NCI-H2227 treated with DMSO at 0.1 percent for 48 hours (cell line): ENCODE measurements around the gene TMEM247.

Experiments used
- DNase-seq: peaks from one replicate; lab custom pipeline; 2025; lab: John Stamatoyannopoulos, UW

The TMEM247 gene

DNA sequence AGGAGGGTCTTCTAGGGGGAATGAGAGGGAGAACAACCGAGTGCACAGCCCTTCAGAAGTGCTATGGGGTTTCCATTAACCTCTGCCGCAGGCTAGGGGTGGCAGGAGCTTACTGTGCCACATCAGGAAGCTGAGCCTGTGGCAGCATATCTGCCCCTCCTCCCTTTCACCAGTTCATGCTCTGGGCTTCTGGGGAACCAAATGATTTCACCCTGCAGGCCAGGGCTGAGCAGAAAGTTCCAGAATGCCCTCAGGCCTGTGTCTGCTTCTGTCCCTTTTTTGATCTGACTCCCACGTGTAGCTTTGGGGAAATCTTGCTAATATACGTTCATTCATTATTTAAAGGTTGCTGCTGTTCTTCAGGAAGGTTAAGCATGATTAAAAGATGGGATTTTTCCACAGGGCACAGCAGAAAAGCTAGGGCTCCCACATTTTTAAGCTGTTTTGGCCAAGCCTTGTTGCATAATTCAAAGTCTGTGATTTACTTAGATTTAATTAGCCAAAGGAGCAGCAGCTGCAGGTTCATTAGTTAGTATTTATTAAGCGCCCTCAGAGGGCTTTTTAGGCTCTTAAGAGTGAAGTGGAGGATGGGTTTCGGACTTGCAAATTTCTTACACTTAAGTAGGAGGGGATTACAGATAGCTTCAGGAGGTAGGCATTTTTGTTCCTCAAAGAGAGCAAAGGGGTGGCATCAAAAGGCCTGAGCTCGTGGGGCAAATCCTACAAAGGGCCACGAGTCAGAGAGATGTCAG lies 10.2 kb downstream of the TMEM247 start:
- DNase-seq = no peak

DNA sequence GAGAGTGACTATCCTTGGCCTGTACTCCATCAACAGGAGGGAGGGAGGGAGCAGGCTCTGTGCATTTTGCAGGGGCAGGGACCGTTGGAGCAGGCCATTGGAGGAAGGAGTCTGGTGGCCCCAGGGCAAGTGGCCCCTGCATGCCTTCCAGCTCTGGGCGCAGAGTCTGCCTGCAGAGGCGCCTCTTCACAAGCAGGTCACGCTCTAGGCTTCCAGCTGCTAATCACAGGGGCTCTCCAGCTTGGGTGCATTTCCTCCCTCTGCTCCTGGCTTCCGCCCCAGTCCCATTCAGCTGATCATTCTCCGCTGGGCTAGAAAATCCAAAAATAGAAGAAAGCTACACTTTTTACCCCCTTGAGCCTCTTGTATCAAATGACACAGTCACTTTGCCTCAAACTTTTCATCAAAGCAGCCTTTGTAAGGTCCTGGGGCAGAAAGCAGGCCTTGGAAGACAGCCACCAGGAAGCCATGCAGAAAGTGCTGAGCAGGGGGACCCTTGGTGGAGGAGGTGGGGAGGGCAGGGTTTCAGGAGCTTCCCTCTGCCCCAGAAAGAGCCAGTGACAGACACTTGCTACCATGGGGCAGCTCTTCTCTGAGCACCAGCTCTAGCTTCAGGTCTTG lies 11.3 kb downstream of the TMEM247 start:
- DNase-seq = no peak

DNA sequence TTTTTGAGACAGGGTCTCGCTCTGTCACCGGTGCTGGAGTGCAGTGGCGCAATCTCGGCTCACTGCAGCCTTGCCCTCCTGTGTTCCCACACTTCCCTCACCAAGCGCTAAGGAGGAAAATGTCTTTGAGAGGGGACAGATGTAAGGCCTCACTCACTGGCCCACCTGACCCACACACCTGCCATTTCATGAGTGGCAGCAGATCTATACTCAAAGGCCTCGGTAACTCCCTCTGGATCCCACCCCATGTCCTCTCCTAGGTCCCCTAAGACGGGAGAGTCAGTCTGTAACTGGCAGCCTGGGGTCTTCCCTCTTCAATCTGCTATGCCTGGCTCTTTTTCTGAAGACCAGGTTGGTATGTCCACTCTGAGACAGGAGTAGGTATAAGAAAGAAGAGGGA lies 12.9 kb downstream of the TMEM247 start:
- no peak for DNase-seq

DNA sequence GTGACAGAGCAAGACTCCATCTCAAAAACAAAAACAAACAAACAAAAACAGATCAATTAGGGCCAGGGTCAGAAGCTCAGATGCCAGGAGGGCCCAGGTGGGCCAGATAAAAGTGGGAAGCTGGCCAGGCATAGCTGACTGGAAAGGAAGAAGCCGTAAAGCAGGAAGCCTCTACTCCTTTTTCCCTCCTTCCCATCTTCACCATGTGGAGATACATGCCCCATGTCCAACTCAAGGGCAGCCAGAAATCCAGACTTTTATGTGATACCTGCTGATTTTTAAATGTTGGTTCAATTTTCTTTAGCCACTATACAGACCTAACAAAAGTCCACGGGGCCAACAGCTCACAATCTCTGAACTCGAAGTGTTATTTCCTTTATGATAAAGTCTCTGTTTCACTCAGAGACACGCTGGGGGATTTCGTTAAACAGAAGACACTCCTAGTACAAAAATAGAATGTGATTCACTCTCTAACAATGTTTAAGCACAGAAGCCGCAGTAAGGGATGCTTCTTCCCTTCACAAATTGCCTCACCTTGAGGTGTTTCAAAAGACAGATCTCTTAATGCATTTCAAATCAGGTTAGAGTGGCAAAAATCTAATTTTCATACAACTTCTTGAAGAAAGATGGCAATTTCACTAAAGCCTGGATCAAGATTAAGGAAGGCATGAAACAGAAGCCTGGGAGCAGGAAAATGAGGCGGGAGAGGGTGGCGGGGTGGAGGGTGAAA lies 14.0 kb downstream of the TMEM247 start:
- DNase-seq = no peak

DNA sequence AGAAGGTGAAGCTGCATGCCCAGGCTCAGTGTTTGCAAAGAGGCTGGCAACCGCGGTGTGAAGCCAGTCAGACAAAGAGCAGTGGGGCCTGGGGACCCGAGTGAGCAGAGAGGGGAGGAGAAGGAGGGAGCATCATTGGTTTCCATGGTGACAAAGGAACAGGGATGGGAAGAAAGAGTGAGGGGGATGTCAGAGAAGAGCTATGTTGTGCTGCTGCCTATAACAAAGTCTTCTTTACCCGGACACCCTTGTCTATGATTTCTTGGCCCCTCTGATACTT lies 14.5 kb downstream of the TMEM247 start:
- peak; percentile 74 for DNase-seq

DNA sequence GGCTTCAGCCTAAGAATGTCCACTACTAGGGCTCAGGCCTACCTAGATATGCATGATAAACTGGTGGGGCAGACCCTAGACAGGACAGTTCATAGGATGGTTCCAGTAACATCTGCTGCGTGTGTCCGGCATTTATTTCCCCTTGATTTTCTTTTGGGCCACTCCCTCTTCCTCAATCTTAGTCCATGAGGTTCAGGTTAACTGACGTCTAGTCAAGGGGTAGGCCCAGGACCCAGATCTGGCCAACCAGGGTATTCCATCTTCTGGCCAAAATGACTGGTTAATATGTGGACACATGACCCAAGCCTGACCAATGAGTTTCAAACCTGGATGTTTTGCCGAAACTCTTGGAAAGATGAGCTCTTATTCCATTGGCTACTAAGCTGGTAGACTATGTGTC lies 15.2 kb downstream of the TMEM247 start:
- no peak for DNase-seq

DNA sequence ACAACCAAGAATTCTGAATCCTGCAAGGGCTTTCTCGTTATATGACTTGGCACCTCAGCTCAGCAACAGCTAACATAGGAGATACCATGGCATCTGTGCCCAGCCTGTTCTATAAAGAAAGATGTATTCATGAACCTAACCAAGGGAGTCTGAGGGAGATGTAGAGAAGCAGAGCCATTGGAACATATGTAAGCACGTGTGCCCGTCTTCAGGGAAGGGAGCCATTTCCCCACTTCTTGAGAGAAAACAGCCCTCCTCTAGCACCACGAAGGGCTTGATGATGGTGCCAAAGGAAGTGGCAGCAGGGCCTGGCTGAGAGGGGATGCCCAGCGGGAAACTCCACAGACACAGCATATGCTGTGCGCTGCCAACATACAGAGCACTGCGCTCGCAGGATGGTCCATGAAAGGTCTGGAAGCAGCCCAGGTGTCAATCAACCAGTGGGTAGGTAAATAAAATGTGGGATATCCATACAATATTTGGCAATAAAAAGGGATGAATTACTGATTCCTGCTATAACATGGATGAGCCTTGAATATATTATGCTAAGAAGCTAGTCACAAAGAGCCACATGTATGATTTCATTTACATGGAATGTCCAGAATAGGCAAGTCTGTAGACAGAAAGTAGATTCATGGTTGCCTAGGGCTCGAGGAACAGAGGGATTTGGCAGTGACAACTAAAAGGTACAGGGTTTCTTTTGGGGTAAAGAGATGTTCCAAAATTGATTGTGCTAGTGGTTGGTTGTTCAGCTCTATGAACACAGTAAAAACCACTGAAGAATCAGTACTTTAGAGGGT lies 16.1 kb downstream of the TMEM247 start:
- DNase-seq = no peak

DNA sequence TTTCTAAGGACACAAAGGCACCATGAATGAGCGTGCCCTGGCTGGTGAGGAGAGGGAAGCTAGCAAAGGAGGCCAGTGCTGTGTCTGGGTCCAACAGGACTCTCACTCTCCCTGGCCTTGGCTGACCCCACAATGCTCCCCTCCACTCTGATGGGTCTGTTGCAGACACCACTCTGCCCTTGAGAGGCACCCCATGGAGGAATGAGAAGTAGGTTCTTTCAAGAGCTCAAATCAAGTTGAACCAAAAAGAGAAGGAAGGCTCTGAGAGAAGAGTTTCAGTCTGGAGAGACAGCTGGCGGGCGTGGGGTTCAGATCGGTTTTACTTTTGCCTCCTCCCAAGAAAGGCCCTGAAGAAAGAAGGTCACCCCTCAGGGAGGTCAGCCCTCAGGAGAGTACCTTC lies 18.4 kb downstream of the TMEM247 start:
- no peak for DNase-seq

DNA sequence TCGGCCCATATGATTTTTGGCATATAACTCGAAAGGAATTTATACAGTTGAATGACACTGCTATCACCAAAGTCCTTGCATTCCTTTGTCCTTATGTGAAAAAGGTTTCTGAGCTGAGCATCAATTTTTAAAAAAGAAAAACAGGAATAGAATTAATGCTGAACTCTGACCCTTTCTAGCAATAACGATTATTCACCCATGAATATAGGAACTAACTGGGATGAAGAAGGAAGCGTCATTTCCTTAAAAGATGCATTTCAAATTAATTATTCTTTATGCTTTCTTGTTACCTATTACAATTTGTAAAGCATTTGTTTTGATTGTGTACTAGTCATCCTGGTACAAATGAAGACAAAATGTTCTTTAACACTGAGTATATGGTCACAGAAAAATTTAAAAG lies 19.3 kb downstream of the TMEM247 start:
- no peak for DNase-seq

DNA sequence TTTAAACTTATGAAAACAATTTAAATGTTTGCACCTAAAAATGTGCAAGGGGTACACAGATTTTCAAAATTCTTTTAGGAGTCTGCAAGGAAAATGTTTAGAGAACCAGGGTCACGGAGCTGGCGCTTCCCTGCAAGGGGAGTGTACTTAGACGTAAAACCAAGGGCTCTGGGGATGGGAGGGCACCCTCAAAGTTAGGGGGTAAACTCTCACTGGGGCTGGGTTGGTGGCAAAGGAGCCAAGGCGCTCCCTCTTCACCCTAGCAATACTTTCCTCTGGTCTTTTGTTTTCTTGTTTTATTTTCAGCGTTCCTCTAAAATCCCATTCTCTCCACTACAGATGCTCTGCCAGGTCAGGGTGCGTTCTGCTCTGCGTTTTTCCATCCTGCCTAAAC lies 20.0 kb downstream of the TMEM247 start:
- DNase-seq = no peak

DNA sequence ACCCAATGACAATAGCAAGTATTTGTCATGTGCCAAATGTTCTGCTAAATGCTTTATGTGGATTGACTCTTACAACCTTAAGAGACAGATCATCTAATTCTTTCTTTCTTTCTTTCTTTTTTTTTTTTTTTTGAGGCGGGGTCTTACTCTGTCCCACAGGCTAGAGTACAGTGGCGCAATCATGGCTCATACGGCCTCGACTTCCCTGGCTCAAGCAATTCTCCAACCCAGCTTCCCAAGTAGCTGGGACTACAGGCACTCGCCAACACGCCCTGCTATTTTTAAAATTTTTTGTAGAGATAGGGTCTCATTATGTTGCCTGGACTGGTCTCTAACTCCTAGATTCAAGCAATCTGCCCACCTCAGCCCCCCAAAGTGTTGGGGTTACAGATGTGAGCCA lies 21.4 kb downstream of the TMEM247 start:
- no peak for DNase-seq

DNA sequence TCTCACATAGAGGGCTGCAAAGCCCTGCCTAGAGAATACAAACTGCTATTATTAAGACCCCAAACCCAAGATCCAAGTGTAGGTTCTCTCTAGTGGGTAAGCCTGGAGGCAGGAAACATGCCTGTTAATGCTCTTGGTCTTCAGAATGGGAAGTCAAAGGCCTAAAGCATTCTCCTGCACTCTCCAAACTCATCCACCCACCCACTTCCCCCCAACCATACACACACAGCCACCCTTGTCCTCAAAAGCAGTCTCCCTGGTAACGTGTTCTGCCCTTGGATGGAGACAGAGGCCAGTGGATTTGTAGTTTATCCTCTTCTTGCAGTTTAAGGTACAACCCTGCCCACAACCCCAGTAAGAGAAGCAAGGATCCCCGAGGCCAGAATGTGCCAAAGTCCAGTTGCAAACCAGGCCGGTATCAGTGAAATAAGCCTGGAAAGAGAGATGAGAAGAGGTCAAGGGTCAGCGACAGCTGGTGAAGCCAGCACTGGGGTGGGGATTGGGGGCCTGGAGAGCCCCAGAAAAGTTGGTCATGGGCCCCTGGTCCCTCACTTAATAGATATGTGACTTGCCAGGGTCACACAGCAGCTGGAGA lies 23.0 kb downstream of the TMEM247 start:
- DNase-seq = no peak

DNA sequence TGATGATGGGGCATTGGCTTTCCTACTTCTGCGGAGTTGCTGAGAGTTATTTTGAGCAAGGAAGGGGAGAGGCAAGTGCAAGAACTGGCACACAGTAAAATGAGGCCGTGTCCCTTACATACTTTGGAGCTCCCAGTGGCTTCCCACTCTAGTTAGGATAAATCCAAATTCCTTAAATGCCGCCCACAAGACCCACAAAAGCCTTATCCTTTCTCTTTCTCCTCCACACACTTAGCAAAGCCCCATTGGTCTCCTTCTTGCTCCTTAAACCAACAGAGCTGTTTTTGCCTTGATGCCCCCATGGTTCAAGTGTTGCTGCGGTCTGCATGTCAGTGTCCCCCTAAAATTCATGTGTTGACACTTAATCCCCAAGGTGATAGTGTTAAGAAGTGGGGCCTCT lies 24.3 kb downstream of the TMEM247 start:
- no peak for DNase-seq

DNA sequence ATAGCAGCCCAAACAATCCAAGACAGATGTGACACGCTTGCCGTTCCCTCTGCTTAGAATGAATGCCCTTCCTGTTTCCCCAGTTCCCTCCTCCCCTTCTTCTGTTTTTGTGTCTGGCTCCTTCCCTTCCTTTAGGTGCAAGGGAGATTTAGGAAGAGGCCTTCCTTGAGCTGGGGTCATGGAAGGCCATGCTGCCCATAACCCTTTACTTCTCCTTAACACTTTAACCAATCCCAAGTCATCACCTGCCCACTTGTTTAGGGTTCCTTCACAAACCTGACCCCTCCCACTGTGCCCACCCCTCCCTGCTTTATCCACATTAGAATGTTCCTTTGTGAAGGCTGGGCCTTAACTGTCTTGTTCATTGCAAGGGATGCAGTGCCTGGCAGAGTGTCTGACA lies 24.9 kb downstream of the TMEM247 start:
- no peak for DNase-seq

DNA sequence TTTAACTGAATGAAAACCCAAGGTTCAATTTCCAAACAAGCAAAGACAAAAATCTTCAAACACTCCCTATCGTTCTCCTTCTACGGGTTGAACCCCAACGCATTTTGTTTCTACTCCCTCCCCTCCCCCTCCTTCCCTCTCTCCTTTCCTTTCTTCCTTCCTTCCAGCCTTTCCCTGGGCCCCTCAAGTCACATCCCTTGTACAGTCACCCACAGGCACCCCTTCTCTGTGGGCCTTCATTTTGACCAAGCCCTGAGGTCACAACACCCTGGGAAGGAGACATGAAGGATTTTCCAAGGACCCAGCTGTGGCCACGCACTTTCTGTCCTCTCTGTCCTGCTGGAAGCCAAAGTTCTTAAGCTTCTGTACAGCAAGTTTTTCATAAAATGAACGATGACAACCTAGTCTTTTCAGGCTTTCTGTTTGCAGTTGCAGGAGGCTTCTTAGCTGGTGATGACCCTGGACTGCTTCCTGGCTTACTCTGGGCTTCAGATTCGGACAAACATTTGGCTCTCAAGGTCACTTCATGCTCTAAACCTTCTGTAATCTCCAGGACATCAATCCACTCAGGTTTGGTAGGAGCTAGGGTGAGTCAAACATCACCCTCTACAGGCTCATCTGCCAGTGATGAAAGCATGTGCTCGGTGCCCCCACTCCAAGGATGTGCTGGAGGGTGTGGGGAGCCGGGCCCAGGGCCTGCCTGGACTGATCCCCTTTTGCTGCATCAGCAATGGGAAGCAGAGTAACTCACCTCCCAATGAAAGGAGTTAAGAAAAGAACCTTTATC lies 25.5 kb downstream of the TMEM247 start:
- no peak for DNase-seq

DNA sequence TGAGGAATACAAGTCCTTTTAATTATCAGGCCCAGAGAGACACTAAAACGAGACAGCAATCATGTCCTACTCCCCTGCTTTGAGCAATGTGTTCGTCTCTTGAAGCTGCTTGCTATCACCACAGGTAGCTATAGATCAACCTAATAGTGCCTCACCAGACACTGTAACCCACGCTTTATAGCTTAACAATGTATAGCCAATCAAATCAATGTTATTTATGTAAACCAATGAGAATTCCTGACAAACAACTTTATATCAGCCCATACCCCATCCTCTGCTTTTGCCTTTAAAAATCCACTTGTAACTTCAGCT lies 26.1 kb downstream of the TMEM247 start:
- no peak for DNase-seq

DNA sequence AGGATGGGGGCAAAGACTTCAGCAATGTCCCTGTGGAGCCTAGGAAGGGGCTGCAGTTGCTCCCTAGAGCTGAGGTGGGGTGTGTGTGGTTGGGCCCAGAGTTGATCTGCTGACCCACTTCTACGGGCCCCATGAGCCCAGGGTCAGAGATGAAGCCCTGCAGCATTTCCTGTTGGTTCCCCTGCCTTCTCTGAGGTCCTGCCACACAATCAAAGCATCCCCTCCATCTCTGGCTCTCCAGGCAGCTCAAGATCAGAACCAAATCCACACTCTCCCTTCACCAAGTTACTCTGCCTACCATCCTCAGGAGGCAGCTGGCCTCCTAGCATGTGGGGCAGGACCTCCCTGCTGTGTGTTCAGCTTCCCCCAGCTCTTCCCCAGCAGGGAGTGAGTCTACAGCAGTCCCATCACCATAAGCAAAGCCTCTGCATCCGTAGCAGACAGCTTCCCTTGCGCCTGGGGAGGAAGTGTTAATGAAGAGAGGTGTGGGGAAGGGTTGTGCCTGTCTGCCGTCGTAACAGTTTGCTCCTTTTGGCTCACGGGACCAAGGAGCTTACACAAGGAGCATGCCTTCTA lies 26.9 kb downstream of the TMEM247 start:
- DNase-seq = no peak

DNA sequence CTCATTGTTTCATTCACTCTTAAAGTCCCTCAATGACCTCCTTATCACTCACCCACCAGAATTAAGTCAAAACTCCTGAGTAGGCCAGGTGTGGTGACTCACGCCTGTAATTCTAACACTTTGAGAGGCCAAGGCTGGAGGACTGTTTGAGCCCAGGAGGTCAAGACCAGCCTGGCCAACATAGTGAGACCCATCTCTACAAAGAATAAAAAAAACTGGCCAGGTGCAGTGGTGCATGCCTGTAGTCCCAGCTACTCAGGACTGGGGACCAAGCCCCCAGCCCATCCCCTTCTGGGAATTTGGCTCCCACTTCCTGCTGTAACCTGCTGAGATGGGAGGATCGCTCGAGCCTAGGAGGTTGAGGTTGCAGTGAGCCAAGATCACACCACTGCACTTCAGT lies 28.9 kb downstream of the TMEM247 start:
- DNase-seq = no peak

DNA sequence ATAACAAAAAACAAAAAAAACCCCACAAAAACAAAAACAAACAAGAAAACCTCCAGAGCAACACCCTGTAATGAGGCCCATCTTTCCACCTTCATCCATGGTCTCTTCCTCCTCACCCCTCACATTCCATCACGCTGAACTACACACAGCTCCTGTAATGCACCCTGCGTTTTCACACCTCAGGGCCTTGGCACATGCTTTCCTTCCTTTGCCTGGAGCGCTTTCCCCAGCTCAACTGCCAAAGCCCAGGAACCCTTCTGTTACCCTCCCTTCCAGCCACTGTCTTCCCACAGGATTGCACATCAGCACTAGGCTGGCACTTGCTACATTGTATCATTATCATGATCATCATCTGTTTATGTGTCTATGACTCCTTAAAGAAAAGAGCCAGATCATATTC lies 29.4 kb downstream of the TMEM247 start:
- no peak for DNase-seq

DNA sequence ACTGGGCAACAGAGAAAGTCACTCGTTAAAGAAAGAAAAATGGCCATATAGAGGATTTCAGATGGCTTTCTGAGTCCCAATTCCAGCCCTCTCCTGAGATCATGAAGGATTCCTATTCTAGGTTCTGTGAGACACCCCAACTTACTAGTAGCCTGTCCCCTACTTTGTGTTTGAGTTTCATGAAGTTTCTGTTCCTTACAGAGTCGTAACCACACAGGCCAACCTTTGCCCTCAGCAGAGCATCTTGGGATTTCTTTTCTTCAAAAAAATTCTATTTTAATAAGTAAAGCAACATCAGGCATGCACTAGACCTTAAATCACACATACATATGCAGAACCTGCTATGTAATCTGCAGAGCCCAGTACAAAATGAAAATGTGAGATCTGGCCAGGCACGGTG lies 30.4 kb downstream of the TMEM247 start:
- no peak for DNase-seq

DNA sequence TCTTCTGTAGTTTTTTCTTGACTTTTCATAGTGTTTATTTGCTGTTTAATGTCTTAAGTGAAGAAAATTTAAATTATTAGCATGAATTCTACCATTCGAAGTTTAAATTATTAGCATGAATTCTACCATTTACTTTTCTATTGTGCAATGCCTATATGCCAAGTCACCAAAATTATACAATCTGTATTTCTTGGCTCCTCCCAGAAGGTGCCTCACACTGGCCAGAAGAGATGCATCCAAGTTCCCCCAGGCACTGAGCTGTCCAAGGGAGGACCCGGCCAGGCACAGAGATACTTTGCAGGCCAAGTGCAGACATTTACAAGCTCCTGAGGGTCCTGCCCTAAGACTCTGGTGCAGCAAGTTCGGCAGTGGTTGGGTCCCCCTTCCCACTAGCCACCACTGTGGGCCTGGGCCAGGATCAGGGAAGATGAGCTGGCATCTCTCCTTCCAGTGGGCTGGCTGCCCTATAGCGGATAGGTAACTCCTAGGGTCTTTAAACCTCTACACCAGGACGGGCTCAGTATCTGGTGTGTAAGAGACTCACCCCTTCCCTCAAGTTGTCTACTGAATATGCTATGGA lies 31.3 kb downstream of the TMEM247 start:
- DNase-seq = no peak
